HTR-8/SVneo (cell line): ENCODE data around the gene BMP6.

Source experiments
- DNase-seq: peaks from one replicate; pipeline ENCODE4 v3.0.0; 2011; ENCODE audit warnings: low spot score, mixed read lengths; ENCODE audit not compliant: insufficient read length
- FAIRE-seq: peaks from 2 replicates; lab custom pipeline; 2011; peaks lifted over from hg19 to GRCh38; lab: Jason Lieb, UNC

The BMP6 gene

DNA sequence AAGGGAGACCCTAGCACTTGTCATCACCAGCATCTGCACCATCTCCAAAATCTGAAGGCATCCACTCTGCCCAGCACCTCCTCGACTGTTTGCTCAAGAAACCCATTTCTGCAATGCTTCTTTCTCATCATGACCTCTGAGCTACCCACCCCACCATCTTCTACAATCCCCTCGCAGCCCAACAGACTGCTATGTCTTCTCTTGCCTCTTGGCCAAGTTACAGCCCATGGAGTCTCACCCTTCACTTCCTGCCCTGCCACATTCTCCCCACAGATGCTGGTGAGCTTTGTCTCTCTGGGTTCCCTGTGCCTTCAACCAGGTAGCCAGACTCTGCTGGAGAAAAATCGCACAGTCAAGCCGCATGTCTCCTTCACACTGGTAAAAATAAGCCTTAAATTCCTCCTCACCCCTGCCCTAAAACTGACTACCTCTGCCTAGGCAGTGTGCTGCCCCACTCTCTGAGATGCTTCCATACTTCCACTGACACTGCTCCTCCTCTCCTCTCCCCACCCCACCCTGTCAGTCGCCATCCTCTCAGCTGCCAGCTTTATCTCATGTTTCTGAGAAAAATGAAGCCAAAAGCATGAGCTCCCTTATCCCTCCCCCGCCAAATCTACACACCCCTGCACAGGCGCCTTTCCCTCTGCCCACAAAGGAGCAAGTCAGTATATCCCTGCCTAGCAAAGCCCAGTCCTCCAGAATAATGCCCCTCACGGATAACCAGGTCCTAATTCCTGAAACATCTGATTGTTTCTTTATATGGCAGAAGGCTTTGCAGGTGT, 187.0 kb downstream of the BMP6 start:
- FAIRE-seq (no peak), DNase-seq (no peak)

DNA sequence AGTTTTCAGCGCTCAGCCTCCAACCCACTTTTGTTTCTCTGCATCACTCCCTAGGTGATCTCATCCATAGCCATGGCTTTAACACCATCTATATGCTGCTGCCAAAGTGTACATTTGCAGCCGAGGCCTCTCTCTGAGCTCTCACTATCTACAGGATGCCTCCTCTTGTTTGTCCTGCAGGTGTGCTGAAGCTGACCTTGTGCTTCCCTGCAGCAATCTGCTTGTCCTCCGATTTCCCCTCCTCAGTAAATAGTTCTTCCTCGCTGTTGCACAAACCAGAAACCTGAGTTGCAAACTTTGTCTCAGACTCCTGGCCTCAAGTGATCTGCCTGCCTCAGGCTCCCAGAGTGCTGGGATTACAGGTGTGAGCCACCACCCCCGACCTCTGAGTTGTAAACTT, 188.4 kb downstream of the BMP6 start:
- DNase-seq: no peak
- no peak for FAIRE-seq

DNA sequence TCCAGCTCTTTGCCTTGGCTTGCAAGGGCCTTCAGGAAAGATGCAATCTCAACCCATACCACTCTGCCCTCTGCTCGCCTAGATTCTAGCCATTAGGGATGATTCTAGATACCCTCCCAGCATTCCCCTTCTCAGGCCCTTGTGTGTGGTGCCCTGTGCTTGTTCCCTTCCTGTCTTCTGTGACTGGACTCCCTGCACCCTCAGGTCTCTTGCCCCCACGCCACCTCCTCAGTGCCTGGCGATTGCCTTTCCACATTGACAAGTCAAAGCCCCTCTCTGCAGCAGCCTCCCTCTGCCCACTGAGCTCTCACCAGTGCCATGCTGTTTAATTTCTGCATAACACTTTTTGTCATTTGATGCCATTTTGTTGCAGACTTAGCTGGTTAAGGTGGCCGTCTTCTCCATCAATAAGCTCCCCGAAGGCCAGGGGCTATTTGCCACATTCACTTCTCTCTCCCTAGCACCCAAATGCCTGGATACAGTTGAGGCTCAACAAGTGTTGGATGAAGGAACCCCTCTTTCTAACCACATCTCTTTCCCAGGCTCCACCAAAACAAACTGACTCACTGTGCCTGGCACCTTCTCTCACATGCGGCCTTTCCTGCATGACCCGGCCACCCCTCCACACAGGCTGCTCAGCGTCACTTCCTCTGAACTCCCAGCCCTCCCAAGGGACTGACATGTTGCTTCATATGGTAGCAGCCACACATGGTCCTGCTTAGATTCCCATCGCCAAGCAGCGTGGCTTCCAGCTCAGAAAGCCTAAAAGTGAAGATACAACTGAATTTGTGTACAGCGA, 189.3 kb downstream of the BMP6 start:
- DNase-seq (no peak), FAIRE-seq (no peak)

DNA sequence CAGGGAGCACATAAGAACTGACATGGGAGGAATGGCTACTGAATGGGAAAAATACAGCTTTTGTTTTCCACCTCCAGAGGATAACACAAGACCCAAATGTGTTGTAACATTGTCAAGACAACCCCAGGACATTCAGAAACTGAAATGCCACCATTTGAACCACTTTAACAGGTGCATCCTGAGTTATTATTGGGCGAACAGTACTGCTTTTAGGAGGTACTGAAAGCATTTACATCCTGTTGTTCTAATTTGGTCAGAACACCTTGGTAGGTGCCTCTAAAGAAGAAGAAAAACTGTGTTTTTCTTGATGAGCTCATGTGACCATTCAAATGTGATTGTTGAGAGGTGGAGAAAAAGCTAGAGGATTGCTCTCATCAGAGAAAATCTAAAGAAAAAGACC, 191.1 kb downstream of the BMP6 start:
- FAIRE-seq (no peak), DNase-seq (no peak)

DNA sequence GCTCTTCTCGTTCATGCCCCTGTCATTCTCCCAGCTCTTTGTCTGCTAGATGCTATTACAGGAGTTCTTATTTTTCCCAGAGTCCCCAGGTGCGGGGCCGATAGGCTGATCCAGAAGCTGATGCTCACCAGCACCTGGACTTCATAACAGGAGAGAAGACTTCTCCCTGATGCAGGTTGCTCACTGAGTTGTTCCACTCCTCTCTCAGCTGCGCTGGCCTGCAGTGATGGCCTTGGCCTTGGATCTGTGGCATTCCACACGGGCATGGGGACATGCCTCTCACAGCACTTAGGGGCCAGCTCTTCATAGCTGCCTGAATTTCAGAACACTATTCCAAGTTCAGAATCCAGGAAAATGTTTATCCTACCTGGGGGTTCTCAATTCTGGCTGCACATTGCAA, 191.8 kb downstream of the BMP6 start:
- FAIRE-seq: no peak
- no peak for DNase-seq

DNA sequence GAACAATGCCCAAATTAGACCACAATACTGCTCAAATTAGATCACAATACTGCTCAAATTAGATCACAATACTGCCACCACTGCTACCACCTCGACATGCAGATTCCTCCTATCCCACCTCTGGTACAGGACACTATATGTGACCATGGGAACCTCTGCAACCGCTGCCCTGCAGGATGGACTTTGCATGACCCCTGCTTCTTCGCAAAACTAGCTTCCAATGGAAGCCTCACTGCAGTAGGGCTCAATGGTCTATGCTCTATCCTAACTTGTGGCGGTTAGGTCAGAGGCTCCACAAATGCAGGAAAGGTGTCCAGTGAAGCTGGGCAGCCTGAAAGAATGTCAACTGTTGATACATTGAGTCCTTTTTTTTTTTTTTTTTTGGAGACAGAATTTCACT, 192.5 kb downstream of the BMP6 start:
- no peak for FAIRE-seq
- no peak for DNase-seq

DNA sequence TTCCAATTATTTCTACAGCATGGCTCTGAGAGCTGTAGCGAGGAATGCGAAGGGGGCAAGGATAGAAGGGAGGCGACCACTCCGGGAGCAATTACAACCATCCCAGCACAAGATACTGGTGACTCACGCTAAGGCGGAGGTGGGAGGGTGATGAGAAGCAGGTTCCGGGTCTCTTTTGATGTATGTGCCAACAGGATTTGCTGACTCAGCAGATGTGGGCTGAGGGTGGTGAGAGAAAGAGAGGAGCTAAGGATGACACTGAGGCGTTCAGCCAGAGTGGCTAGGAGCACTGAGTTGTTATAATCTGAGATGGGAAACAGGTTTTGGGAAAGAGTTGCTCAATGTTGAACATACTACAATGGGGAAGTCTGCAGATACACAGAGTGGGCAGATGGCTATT, 194.0 kb downstream of the BMP6 start:
- no peak for FAIRE-seq
- peak; percentile 26 for DNase-seq

DNA sequence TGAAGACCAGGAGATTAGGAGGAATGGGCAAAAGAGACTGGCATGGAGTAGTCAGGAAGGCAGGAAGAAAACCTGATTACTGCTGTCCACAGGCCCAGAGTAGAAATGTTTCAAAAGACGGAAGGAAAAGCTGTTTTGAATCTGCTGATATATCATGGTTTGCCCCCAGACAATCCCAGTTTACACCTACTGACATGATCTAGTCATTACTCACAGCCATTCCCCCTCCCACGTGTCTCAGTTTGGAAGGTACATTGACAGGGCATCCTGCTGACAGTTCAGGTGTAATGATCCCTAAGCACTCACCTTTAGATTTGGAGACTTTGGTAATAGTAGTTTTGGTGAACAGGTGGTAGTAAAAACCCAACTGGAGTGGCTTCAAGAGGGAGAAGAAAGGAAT, 194.5 kb downstream of the BMP6 start:
- FAIRE-seq (no peak), DNase-seq (no peak)

DNA sequence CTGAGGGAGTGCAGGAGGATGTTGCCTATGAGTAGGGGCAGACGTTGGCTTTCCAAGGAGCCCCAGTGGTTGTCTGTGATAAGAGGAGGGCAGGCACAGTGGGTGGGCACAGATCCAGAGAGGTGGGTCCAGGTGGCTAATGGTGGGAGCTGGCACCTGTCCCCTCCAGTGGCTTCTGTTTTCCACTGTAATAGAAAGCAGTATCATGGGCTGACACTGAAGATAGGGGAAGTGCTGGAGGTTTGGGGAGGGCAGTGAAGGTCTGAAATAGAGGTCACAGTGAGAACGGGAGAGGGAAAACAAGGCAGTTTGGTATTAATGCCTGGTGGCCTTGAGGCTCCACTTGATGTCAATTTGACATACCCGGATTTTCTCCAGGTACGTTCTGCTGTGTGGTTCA, 195.1 kb downstream of the BMP6 start:
- DNase-seq (no peak), FAIRE-seq (no peak)

DNA sequence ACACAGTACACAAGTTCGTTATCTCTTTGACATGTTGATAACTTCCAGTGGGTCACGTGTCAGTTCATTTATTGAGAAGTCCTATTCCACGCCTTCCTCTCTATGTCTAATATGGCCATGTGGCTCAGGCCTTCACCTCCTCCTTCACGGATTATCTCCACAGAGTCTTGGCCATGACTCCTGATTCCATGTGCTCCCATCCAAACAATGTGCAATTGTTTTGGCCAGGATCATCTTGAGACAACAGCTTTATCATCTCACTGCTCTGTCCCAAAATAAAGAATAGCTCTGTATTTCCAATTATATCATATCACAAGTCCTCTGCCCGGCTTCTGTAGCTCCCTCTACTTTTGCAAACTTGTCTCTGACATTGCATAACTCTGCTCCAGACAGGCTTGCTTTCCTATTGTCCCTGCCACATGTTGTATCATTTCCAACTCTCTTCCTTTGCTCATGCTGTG, 195.8 kb downstream of the BMP6 start:
- DNase-seq (no peak), FAIRE-seq (no peak)

DNA sequence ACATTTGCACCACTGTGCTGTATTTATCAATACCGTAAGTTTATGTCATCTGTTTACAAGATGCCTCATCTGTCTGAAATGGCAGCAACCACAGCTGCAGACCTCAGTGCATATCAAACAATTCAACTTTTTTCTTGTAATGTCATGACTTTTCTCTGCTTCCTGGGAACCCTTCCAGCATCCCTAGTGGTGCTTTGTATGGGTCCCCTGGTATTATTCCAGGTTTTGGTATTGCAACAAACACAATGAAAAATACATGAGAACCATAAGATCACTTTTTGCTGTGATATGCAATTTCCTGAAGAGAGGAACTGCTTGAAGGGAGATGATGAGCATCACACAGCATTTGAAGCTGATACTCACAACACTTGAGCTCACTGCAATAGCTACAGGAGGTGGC, 196.7 kb downstream of the BMP6 start:
- FAIRE-seq: no peak

DNA sequence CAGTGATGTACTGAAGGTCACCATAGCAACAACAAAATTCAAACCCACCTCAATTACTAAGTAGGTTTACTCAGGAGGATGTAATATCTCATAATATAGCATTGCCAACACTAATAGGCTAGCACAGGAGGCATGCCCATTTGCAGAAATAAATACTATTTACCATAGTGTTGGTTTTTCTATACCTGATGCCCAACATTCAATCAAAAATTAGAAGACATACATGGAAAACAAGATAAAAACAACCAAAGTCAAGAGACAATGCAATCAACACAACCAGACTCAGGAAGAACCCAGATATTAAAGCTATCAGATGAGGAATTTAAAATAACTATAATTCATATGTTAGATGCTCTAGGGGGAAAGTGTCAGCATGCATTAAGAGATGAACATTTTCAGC, 199.0 kb downstream of the BMP6 start:
- FAIRE-seq (no peak), DNase-seq (no peak)

More for the DNA sequence above, 196.7 kb downstream of the BMP6 start:
- no peak for DNase-seq
